Epithelial cell of esophagus (primary cell): ENCODE measurements around the gene EGFLAM.

Experiments
- DNase-seq: peaks from one replicate; pipeline ENCODE4 v3.0.0; 2010; ENCODE audit warnings: low read depth
- H3K4me3 ChIP-seq: 2 replicates; pipeline ENCODE4 v1.5.1; 2011; ENCODE audit warnings: mild to moderate bottlenecking, low read length, control low read depth
- CTCF ChIP-seq: IDR thresholded peaks from 2 replicates; pipeline ENCODE4 v1.5.1; 2011; ENCODE audit warnings: low read depth, mild to moderate bottlenecking, low read length, control low read depth, inconsistent platforms; ENCODE audit not compliant: insufficient read depth; ENCODE audit errors: missing control alignments

The EGFLAM gene

GRCh38 chr5:38483805-38484398, 225.5 kb downstream of the EGFLAM start:
- H3K4me3 ChIP-seq, result no peak overlapping the region
- no peak for DNase-seq
- TF ChIP-seq CTCF, result no peak

- no peak for TF ChIP-seq CTCF
- no peak for DNase-seq
- no peak overlapping the region for H3K4me3 ChIP-seq
These were observed 235.8 kb downstream of the EGFLAM start for GRCh38 chr5:38494175-38494574.

- no peak overlapping the region for H3K4me3 ChIP-seq
- DNase-seq, result no peak
These were observed 236.4 kb downstream of the EGFLAM start for GRCh38 chr5:38494763-38495162.

GRCh38 chr5:38497946-38498345, 239.6 kb downstream of the EGFLAM start:
- no peak overlapping the region for H3K4me3 ChIP-seq
- DNase-seq, result no peak
- peak; percentile 12 for TF ChIP-seq CTCF

More at GRCh38 chr5:38494763-38495162, 236.4 kb downstream of the EGFLAM start:
- no peak for TF ChIP-seq CTCF

GRCh38 chr5:38500573-38501260, 242.4 kb downstream of the EGFLAM start:
- peak; percentile 55 for DNase-seq
- TF ChIP-seq CTCF, result no peak
- H3K4me3 ChIP-seq, result no peak overlapping the region

DNA sequence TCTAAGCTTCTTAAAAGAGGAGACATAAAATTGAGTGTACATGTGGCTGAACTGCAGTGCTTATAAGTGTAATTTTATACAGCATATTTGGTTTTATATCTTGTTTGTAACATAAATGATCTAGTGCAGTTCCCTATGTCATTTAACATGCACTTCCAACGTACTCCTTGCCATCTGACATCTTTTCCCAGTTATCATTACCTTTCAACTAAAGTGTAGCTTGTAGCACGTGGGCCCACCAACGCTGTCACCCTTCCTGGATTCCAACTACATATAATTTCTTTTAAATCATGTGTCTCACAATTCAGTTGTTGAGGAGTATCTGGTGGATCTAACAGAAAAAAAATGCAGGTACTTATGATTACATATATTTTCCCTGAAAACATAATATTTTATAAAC, 247.9 kb downstream of the EGFLAM start:
- no peak for DNase-seq
- TF ChIP-seq CTCF, result no peak
- no peak overlapping the region for H3K4me3 ChIP-seq

DNA sequence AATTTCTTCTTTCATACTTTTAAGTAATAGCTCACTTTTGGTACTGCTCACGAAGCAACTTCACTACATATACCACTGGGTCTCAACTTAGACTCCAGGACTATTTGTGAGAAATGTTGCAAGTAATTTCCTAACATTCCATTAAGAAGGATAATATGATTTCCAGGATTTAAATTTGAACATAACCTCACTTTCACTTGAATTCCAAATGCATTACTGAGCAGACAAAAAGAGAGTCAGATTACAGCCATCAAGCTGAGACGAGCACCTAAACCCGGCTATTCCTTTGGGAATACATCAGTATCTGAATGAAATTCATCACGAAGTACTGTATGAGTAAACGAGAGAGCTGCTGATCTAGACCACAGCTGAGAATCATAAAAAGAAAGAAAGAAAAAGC, 250.8 kb downstream of the EGFLAM start:
- TF ChIP-seq CTCF, result no peak
- peak; percentile 58 for DNase-seq
- no peak overlapping the region for H3K4me3 ChIP-seq
